ENCODE results near the gene NBAS. TPM values are rescaled to one million over a fixed set of nuclear protein-coding genes. Genes with fewer than 3 reads are reported as not detected.

The NBAS gene
- total and polyA plus RNA-seq, 2 experiments from 2014 or later = 21.2 to 51.8 TPM

DNA sequence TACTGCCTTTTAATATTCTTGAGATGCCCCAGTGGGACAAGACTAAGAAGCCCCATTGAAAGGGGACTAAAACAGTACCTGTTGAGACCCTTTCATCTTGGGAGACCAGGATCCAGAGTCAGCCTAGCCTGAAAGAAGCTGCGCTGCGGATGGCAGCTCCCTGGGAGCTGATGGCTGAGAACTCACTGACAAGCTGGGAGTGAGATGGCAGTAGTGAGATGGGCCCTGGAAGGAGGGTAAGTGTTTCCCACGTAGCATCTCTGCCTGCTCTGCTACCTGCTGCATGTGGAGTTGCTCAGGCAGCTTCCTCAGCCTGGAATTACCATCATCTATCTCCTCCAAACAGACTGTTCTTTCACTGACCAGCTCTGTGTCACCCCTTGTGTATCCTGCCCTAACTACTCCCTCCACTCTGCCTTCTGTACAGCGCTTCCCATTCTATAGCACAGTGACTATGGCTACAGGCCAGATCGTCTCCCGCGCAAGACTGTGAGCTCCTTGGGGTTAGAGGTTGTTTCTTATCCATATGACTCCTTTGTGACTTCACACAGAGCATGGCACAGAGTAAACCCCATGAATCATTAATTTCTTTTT, 330.4 kb downstream of the NBAS start:
- 96 to 97% methylated on average over 7 of the region's 7 CpGs for WGBS, 2 experiments (ENCODE audit: low coverage in 1 of 2, low lambda C conversion rate in 2 of 2, missing lambda C conversion rate in 2 of 2)
- TF ChIP-seq EZH2phosphoT487 (IDR thresholded peaks at IDR 0.05; ENCODE audit: insufficient read depth, low read depth) (no peak), EZH2 (IDR thresholded peaks at IDR 0.05; ENCODE audit: insufficient read depth, poor library complexity, severe bottlenecking) (no peak)
- no peaks in the 10 kb centered on the region for H3K79me2 ChIP-seq (ENCODE audit: insufficient read depth)

DNA sequence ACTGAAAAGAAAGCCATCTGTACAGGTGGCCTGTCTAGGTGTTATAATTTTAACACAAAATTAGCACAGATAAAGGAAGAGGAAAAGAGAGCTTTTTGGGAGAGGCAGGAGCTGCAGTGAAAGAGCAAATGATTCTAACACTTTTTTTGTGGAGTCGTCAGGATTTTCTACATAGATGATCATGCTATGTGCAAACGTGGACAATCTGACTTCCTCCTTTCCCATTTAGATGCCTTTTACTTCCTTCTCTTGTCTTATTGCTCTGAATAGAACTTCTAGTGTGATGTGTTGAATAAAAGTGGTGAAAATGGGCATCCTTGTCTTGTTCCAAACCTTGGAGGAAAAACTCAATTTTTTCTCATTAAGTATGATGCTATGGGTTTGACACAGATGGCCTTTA, 334.5 kb downstream of the NBAS start:
- H2AFZ ChIP-seq = no peak overlapping the region
- peaks cover 12% of the 10 kb centered on the region for H3F3A ChIP-seq (ENCODE audit: insufficient read depth)
- no peak overlapping the region for H3K9ac ChIP-seq
- no peaks in the 10 kb centered on the region for H3K27me3 ChIP-seq (replicated peaks; ENCODE audit: insufficient read depth)
- in situ Hi-C loops (cut with MboI) = no loop called here
- 0 out of 2 replicates have a peak, but pooled peaks cover 3% of the 10 kb centered on the region for H3K36me3 ChIP-seq (ENCODE audit: low read depth)
- no peaks in the 10 kb centered on the region for H4K20me1 ChIP-seq (ENCODE audit: insufficient read depth)
- H3K27ac ChIP-seq = no peak overlapping the region
- TF ChIP-seq EZH2 (IDR thresholded peaks at IDR 0.05; ENCODE audit: insufficient read depth, poor library complexity, severe bottlenecking) (no peak), EZH2phosphoT487 (IDR thresholded peaks at IDR 0.05; ENCODE audit: insufficient read depth, low read depth) (no peak)
- no peaks in the 10 kb centered on the region for H3K79me2 ChIP-seq (ENCODE audit: insufficient read depth)
- H3K4me1 ChIP-seq (ENCODE audit: insufficient read depth) = peaks cover 14% of the 10 kb centered on the region
- H3K4me2 ChIP-seq (ENCODE audit: unreplicated experiment) = no peak overlapping the region
- no peak overlapping the region for H3K4me3 ChIP-seq
- H3K9me2 ChIP-seq (ENCODE audit: insufficient read depth) = no peaks in the 10 kb centered on the region
- H3K9me3 ChIP-seq (ENCODE audit: low read depth) = no peaks in the 10 kb centered on the region
- 96 to 98% methylated on average over 2 of the region's 2 CpGs for WGBS, 2 experiments (ENCODE audit: low coverage in 1 of 2, low lambda C conversion rate in 2 of 2, missing lambda C conversion rate in 2 of 2)
- DNase-seq = no peak

More for the DNA sequence above, 330.4 kb downstream of the NBAS start:
- in situ Hi-C loops (cut with MboI) = no loop called here
- no peak for DNase-seq
- no peak overlapping the region for H3K9ac ChIP-seq
- no peaks in the 10 kb centered on the region for H3F3A ChIP-seq (ENCODE audit: insufficient read depth)
- H3K4me2 ChIP-seq (ENCODE audit: unreplicated experiment) = no peak overlapping the region
- H3K9me3 ChIP-seq (ENCODE audit: low read depth) = no peaks in the 10 kb centered on the region
- no peaks in the 10 kb centered on the region for H3K4me1 ChIP-seq (ENCODE audit: insufficient read depth)
- no peaks in the 10 kb centered on the region for H3K9me2 ChIP-seq (ENCODE audit: insufficient read depth)
- no peak overlapping the region for H3K4me3 ChIP-seq
- H4K20me1 ChIP-seq (ENCODE audit: insufficient read depth) = no peaks in the 10 kb centered on the region
- H3K27me3 ChIP-seq (replicated peaks; ENCODE audit: insufficient read depth) = no peaks in the 10 kb centered on the region
- H3K36me3 ChIP-seq (ENCODE audit: low read depth) = peaks cover 10% of the 10 kb centered on the region; the same call in 1 of the 2 replicates
- H2AFZ ChIP-seq = no peak overlapping the region
- no peak overlapping the region for H3K27ac ChIP-seq

DNA sequence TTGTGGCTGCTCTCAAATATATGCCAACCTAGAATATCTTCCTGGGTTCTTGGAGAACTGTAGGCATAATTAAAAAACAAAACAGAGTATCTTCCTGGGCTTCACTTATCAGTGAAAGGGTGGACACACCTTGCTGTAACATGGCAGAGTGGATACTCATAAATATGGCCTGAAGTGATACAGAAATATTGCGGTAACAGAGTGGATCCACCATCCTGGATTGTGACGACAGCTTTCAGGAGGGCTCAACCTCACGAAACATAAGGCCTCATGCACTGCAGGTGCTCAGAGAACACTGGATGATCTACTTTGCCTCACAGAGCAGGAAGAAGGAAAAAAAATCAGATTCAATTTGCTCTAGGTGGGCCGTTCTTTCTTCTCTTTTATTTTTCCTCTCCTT, 336.0 kb downstream of the NBAS start:
- Histone ChIP-seq H3K27ac (no peak overlapping the region), H3K4me1 (ENCODE audit: insufficient read depth) (peaks cover 14% of the 10 kb centered on the region), H2AFZ (no peak overlapping the region), H3K4me3 (no peak overlapping the region), H4K20me1 (ENCODE audit: insufficient read depth) (no peaks in the 10 kb centered on the region), H3K36me3 (ENCODE audit: low read depth) (0 out of 2 replicates have a peak, but pooled peaks cover 3% of the 10 kb centered on the region), H3K9ac (no peak overlapping the region), H3K9me3 (ENCODE audit: low read depth) (no peaks in the 10 kb centered on the region), H3K27me3 (replicated peaks; ENCODE audit: insufficient read depth) (no peaks in the 10 kb centered on the region), H3K79me2 (ENCODE audit: insufficient read depth) (no peaks in the 10 kb centered on the region), H3K4me2 (ENCODE audit: unreplicated experiment) (no peak overlapping the region), H3F3A (ENCODE audit: insufficient read depth) (peaks cover 12% of the 10 kb centered on the region), H3K9me2 (ENCODE audit: insufficient read depth) (no peaks in the 10 kb centered on the region)
- 89 to 95% methylated on average over 4 of the region's 4 CpGs for WGBS, 2 experiments (ENCODE audit: low coverage in 1 of 2, low lambda C conversion rate in 2 of 2, missing lambda C conversion rate in 2 of 2)
- no peak for DNase-seq
- in situ Hi-C loops (cut with MboI) = no loop called here
- TF ChIP-seq EZH2phosphoT487 (IDR thresholded peaks at IDR 0.05; ENCODE audit: insufficient read depth, low read depth) (no peak), EZH2 (IDR thresholded peaks at IDR 0.05; ENCODE audit: insufficient read depth, poor library complexity, severe bottlenecking) (no peak)

DNA sequence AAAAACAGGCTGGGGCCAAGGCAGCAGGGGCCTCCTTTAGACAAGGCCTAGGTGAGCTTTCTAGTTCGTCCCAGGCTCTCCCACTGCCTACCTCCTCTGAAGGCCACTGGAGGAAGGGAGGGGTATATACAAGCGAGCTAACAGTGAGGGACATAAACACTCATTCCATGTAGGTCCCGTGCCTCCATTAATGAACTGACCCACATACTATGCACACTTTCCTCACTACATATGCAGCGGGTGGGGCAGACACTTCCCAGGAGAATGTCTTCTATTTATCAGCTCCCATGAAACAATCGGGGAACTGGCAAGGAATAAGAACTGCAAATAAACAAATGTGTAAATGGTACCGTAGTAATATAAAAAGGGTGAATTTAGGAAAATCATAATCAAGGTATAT, 336.5 kb downstream of the NBAS start:
- no peak for DNase-seq
- WGBS, 2 experiments (ENCODE audit: low coverage in 1 of 2, low lambda C conversion rate in 2 of 2, missing lambda C conversion rate in 2 of 2) = 95 to 96% methylated on average over 6 of the region's 6 CpGs

More for the DNA sequence above, 336.5 kb downstream of the NBAS start:
- no peak overlapping the region for H2AFZ ChIP-seq
- H4K20me1 ChIP-seq (ENCODE audit: insufficient read depth) = no peaks in the 10 kb centered on the region
- TF ChIP-seq EZH2phosphoT487 (IDR thresholded peaks at IDR 0.05; ENCODE audit: insufficient read depth, low read depth) = no peak
- no peak for TF ChIP-seq EZH2 (IDR thresholded peaks at IDR 0.05; ENCODE audit: insufficient read depth, poor library complexity, severe bottlenecking)
- H3K4me1 ChIP-seq (ENCODE audit: insufficient read depth) = peaks cover 14% of the 10 kb centered on the region
- no peaks in the 10 kb centered on the region for H3K27me3 ChIP-seq (replicated peaks; ENCODE audit: insufficient read depth)
- no peaks in the 10 kb centered on the region for H3K9me3 ChIP-seq (ENCODE audit: low read depth)
- peak overlapping the region; percentile 39 for H3K4me2 ChIP-seq (ENCODE audit: unreplicated experiment)
- in situ Hi-C loops (cut with MboI) = no loop called here
- H3K4me3 ChIP-seq = no peak overlapping the region
- H3K36me3 ChIP-seq (ENCODE audit: low read depth) = 0 out of 2 replicates have a peak, but pooled peaks cover 3% of the 10 kb centered on the region
- no peaks in the 10 kb centered on the region for H3K79me2 ChIP-seq (ENCODE audit: insufficient read depth)
- no peaks in the 10 kb centered on the region for H3K9me2 ChIP-seq (ENCODE audit: insufficient read depth)
- peaks cover 12% of the 10 kb centered on the region for H3F3A ChIP-seq (ENCODE audit: insufficient read depth)
- H3K9ac ChIP-seq = peak overlapping the region; percentile 76
- H3K27ac ChIP-seq = peak overlapping the region; percentile 92

All from GM23248 (cell line).